OCI-LY1 (cell line): Measurements from ENCODE around the gene MAPK10.

Experiments
- H2AFZ ChIP-seq: fragments of 200-600 bp; sonication (generic), shearing (Covaris generic); 2 replicates; pipeline ENCODE4 v1.6.0; 2014; ENCODE audit warnings: antibody characterized with exemption, mild to moderate bottlenecking, low read length
- H3F3A ChIP-seq: fragments of 200-600 bp; sonication (generic), shearing (Covaris generic); 2 replicates; pipeline ENCODE4 v1.6.0; 2014; ENCODE audit warnings: mild to moderate bottlenecking, antibody characterized with exemption, low read length, moderate library complexity; ENCODE audit not compliant: insufficient read depth
- H3K27ac ChIP-seq: fragments of 200-600 bp; sonication (generic); 2 replicates; pipeline ENCODE4 v1.5.1; 2014; ENCODE audit warnings: low read length, mixed run types, mild to moderate bottlenecking, low read depth; ENCODE audit not compliant: poor library complexity, severe bottlenecking
- H3K27me3 ChIP-seq: fragments of 200-600 bp; sonication (generic); 2 replicates; pipeline ENCODE4 v1.6.0; 2014; ENCODE audit warnings: antibody characterized with exemption, mild to moderate bottlenecking, low read length, moderate library complexity; ENCODE audit not compliant: insufficient read depth
- H3K36me3 ChIP-seq: fragments of 200-600 bp; sonication (generic); 2 replicates; pipeline ENCODE4 v1.6.1; 2014; ENCODE audit warnings: mild to moderate bottlenecking, antibody characterized with exemption, low read length, moderate library complexity, mixed read lengths; ENCODE audit not compliant: insufficient read depth
- H3K4me1 ChIP-seq: fragments of 200-600 bp; sonication (generic); 2 replicates; pipeline ENCODE4 v1.5.1; 2014; ENCODE audit warnings: mild to moderate bottlenecking, low read length, moderate library complexity; ENCODE audit not compliant: insufficient read depth, severe bottlenecking
- H3K4me2 ChIP-seq: fragments of 200-600 bp; sonication (generic), shearing (Covaris generic); 2 replicates; pipeline ENCODE4 v1.6.1; 2014; ENCODE audit warnings: low read length
- H3K4me3 ChIP-seq: fragments of 200-600 bp; sonication (generic); 2 replicates; pipeline ENCODE4 v1.5.1; 2014; ENCODE audit warnings: low read length, low read depth, mild to moderate bottlenecking, mixed read lengths; ENCODE audit not compliant: poor library complexity, severe bottlenecking
- H3K79me2 ChIP-seq: fragments of 200-600 bp; shearing (Covaris generic); 2 replicates; pipeline ENCODE4 v1.6.1; 2016; ENCODE audit warnings: mixed run types, low read length, mixed read lengths; ENCODE audit not compliant: insufficient read depth
- H3K9ac ChIP-seq: fragments of 200-600 bp; sonication (generic), shearing (Covaris generic); 2 replicates; pipeline ENCODE4 v1.6.1; 2014; ENCODE audit warnings: mild to moderate bottlenecking, low read length, mixed read lengths
- H3K9me2 ChIP-seq: fragments of 200-600 bp; sonication (generic), shearing (Covaris generic); 2 replicates; pipeline ENCODE4 v1.6.1; 2014; ENCODE audit warnings: low read depth, mild to moderate bottlenecking, low read length, mixed read lengths
- H3K9me3 ChIP-seq: fragments of 200-600 bp; shearing (Covaris generic); 2 replicates; pipeline ENCODE4 v1.6.1; 2014; ENCODE audit warnings: low read length, mixed read lengths
- H4K20me1 ChIP-seq: fragments of 200-600 bp; sonication (generic), shearing (Covaris generic); 2 replicates; pipeline ENCODE4 v1.6.0; 2016; ENCODE audit warnings: mild to moderate bottlenecking, low read length; ENCODE audit not compliant: insufficient read depth
- CTCF ChIP-seq: fragments of 200-600 bp; sonication (generic), shearing (Covaris generic); IDR thresholded peaks from 2 replicates; pipeline ENCODE4 v1.5.1; 2017; ENCODE audit warnings: mild to moderate bottlenecking, antibody characterized with exemption, low read length, moderate library complexity, mixed read lengths
- EZH2 ChIP-seq: fragments of 200-600 bp; sonication (generic), shearing (Covaris generic); IDR thresholded peaks from 2 replicates; pipeline ENCODE4 v1.8.0; 2017; ENCODE audit warnings: borderline replicate concordance, mixed run types, mild to moderate bottlenecking, antibody characterized with exemption, low read length, moderate library complexity, mixed read lengths

The MAPK10 gene

GRCh38 chr4:86256086-86256485 is 103.8 kb downstream of the MAPK10 start:
- no peaks in the 10 kb centered on the region for H3K36me3 ChIP-seq
- no peak overlapping the region for H3K9ac ChIP-seq
- H2AFZ ChIP-seq: no peak overlapping the region
- H4K20me1 ChIP-seq: no peaks in the 10 kb centered on the region
- no peaks in the 10 kb centered on the region for H3K4me1 ChIP-seq
- H3K27me3 ChIP-seq: no peaks in the 10 kb centered on the region
- H3K79me2 ChIP-seq: no peaks in the 10 kb centered on the region
- no peak overlapping the region for H3K4me2 ChIP-seq
- no peak for TF ChIP-seq CTCF
- no peak for TF ChIP-seq EZH2
- no peak overlapping the region for H3K4me3 ChIP-seq
- no peak overlapping the region for H3K27ac ChIP-seq
- H3K9me3 ChIP-seq: no peaks in the 10 kb centered on the region
- no peaks in the 10 kb centered on the region for H3K9me2 ChIP-seq
- no peaks in the 10 kb centered on the region for H3F3A ChIP-seq

GRCh38 chr4:86250619-86251018 is 109.2 kb downstream of the MAPK10 start:
- no peaks in the 10 kb centered on the region for H3K79me2 ChIP-seq
- TF ChIP-seq EZH2 (no peak), CTCF (no peak)
- no peaks in the 10 kb centered on the region for H3F3A ChIP-seq
- no peaks in the 10 kb centered on the region for H4K20me1 ChIP-seq
- no peaks in the 10 kb centered on the region for H3K4me1 ChIP-seq
- H3K9me2 ChIP-seq: no peaks in the 10 kb centered on the region
- H3K27me3 ChIP-seq: no peaks in the 10 kb centered on the region
- H3K36me3 ChIP-seq: no peaks in the 10 kb centered on the region
- H3K4me2 ChIP-seq: no peak overlapping the region
- H3K27ac ChIP-seq: no peak overlapping the region
- H3K9me3 ChIP-seq: no peaks in the 10 kb centered on the region
- no peak overlapping the region for H3K9ac ChIP-seq
- H3K4me3 ChIP-seq: no peak overlapping the region
- H2AFZ ChIP-seq: no peak overlapping the region

GRCh38 chr4:86250006-86250405 is 109.8 kb downstream of the MAPK10 start:
- Histone ChIP-seq H3K36me3 (no peaks in the 10 kb centered on the region), H2AFZ (no peak overlapping the region), H3K4me2 (no peak overlapping the region), H3K4me3 (no peak overlapping the region), H3K27ac (no peak overlapping the region), H3K9ac (no peak overlapping the region), H3K9me3 (no peaks in the 10 kb centered on the region), H3K4me1 (no peaks in the 10 kb centered on the region), H3K79me2 (no peaks in the 10 kb centered on the region), H3K9me2 (no peaks in the 10 kb centered on the region), H3F3A (no peaks in the 10 kb centered on the region), H4K20me1 (no peaks in the 10 kb centered on the region), H3K27me3 (no peaks in the 10 kb centered on the region)
- TF ChIP-seq EZH2: no peak
- no peak for TF ChIP-seq CTCF
